ENCODE measurements around the gene OGFOD3. TPM values are rescaled to one million over a fixed set of nuclear protein-coding genes. Genes with fewer than 3 reads are reported as not detected.
"Not testable (repeated sequence)": the region's sequence is repeated elsewhere in the genome, so short reads cannot be mapped to it uniquely, and the experiment has no call there.

Gene OGFOD3
- total RNA-seq, 1 donor from 2014 or later = 31.9 TPM

GRCh38 chr17:82374626-82375331 lies 43.6 kb downstream of the OGFOD3 start:
- DNase-seq (ENCODE audit: low spot score) = no peak

DNA sequence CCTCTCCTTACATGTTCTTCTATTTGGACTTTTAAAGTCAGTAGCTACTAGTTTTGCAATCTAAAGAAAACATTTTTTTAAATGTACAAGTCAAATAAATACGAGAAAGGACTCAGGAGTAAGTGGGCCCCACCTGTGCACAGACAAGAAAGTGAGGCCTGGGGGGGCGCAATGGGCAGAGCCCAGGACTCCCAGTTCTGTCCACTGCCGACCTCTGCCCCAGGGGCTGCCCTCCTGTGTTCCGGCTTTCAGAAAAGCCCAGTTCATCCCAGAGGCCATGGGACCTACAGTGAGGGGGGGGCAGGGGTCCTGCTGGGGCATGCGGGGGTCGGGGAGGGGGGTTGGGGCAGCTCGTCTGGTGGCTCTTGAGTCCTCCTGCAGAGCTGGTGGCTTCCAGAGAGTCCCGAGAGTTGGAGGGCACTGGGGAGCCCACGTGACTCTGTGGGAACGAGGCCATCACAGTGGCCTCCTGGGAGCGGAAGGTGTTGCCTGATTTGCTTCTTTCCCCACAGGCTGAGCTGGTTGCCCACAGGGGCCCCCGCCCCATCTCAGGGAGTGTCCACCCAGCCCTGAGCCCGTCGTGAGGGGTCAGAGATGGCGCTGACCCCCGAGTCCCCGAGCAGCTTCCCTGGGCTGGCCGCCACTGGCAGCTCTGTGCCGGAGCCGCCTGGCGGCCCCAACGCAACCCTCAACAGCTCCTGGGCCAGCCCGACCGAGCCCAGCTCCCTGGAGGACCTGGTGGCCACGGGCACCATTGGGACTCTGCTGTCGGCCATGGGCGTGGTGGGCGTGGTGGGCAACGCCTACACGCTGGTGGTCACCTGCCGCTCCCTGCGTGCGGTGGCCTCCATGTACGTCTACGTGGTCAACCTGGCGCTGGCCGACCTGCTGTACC lies 44.4 kb downstream of the OGFOD3 start:
- no peak for DNase-seq (ENCODE audit: low spot score)

DNA sequence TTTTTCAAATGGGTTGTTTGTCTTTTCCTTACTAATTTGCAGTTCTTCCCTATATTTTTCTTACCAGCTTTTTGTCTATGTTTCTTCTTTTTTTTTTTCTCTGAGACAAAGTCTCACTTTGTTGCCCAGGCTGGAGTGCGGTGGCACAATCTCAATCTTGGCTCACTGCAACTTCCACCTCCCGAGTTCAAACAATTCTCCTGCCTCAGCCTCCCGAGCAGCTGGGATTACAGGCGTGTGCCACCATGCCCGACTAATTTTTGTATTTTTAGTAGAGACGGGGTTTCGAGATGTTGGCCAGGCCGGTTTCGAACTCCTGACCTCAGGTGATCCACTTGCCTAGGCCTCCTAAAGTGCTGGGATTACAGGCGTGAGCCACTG lies 45.3 kb downstream of the OGFOD3 start:
- DNase-seq (ENCODE audit: low spot score) = not testable (repeated sequence)

DNA sequence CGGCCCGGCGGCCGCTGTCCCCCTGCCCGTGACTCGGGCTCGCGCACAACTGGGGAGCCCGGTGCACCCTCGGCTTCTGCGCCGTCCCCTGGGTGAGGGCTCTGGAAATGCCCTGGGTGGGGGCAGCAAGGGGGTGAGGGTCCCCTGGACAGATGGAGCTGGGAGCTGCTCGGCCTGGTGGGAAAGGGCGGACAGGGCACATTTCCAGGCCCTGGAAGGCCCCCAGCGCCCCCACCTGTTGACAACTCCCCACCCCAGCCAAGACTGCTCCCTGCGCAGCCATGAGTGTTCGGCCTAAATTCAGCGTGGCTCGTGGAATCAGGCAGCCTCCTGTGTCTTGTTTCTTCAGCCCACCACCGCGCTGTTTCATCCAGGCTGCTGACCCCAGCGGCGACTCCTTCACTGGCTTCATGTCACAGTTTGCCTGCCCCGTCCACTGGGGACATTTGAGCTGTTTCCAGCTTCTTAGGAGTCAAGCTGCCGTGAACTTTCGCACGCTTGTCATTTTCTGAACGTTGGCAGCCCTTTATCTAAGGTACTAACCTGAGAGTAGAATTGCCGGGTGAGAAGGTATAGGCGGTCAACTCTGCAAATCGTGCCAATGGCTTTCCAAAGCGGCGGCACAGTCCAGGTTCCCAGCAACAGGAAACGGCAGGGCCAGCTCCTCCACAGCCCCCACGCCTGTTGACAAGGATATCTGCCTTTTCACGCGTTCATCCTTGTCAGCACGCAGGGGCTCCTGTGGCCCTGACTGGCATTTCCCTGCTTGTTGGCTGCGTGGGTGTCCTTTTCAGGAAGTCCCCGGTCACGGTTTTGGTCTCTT lies 45.9 kb downstream of the OGFOD3 start:
- DNase-seq (ENCODE audit: low spot score) = no peak

GRCh38 chr17:82371333-82372248 lies 46.8 kb downstream of the OGFOD3 start, which contains the start of gene UTS2R:
Gene UTS2R (plus strand): TSS chr17:82371765. CDS start chr17:82374325, 2,560 bp downstream.
- no peak for DNase-seq (ENCODE audit: low spot score)

- DNase-seq (ENCODE audit: low spot score) = no peak
These were observed 47.7 kb downstream of the OGFOD3 start for GRCh38 chr17:82370471-82371332.

GRCh38 chr17:82369211-82369610 lies 49.2 kb downstream of the OGFOD3 start:
- DNase-seq (ENCODE audit: low spot score) = no peak

DNA sequence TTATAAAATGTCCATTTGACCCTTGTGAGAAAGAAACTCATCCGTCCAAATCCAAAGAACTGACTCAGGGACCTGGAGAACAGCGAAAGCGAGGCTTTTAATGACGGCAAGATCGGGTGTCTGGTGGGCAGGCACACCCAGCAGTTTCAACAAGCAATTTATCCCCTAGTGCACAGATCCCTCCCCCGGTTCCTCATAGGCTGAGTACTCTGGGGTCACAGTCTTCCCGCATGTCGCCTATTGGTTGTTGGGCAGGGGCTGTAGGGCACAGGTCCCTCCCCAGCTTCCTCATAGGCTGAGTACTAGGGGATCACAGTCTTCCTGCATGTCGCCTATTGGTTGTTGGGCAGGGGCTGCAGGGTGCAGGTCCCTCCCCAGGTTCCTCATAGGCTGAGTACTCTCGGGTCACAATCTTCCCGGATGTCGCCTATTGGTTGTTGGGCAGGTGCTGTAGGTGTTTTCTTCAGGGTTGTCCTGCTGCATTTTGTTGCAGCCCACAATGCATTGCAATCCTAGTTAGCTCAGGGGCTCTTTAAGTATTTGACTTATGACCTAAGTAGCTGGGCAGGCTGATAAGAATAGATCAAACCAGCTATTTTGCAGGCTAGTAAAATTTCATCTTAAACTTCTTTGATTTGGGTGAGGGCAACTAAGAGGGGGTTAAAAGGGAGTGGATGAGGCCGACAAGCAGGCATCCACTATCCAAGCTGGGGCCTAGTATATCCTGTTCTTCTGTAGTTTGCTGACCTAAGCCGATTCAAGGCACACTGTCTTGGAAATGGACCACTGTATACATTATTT lies 50.5 kb downstream of the OGFOD3 start:
- no peak for DNase-seq (ENCODE audit: low spot score)

- no peak for DNase-seq (ENCODE audit: low spot score)
These were observed 51.6 kb downstream of the OGFOD3 start for GRCh38 chr17:82366749-82367148.

GRCh38 chr17:82365606-82366295 lies 52.6 kb downstream of the OGFOD3 start:
- DNase-seq (ENCODE audit: low spot score) = no peak

GRCh38 chr17:82361885-82362633 lies 56.3 kb downstream of the OGFOD3 start:
- DNase-seq (ENCODE audit: low spot score) = no peak

DNA sequence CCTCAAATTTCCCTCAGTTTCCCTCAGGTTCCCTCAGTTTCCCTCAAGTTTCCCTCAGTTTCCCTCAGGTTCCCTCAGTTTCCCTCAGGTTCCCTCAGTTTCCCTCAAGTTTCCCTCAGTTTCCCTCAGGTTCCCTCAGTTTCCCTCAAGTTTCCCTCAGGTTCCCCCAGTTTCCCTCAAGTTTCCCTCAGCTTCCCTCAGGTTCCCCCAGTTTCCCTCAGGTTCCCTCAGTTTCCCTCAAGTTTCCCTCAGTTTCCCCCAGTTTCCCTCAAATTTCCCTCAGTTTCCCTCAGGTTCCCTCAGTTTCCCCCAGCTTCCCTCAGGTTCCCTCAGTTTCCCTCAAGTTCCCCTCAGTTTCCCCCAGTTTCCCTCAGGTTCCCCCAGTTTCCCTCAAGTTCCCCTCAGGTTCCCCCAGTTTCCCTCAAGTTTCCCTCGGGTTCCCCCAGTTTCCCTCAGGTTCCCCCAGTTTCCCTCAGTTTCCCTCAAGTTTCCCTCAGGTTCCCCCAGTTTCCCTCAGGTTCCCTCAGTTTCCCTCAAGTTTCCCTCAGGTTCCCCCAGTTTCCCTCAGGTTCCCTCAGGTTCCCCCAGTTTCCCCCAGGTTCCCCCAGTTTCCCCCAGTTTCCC lies 58.8 kb downstream of the OGFOD3 start:
- DNase-seq (ENCODE audit: low spot score) = not testable (repeated sequence)

- DNase-seq (ENCODE audit: low spot score) = no peak
These were observed 59.7 kb downstream of the OGFOD3 start, which contains the start of gene TEX19 for GRCh38 chr17:82358465-82359350. Gene TEX19 (plus strand): TSS chr17:82359247. CDS start chr17:82362151, 2,904 bp downstream.

DNA sequence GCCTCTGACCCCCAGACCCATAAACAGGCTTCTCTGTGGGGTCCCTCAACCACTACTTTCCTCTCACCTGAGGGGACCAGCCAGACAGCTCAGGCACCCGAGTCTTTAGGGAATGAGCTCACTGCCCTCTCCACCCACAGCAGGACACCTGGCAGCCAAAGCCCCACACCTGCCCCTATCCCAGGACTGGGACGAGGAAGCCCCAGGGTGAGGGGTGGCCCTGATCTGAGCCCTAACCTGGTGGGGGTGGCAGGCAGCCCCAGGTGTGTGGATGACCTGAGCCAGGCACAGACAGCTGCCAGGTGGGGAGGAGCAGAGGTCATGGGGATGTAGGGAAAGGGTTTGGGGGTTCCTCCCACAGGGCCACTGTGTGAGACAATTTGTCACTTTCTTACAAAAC lies 61.0 kb downstream of the OGFOD3 start:
- no peak for DNase-seq (ENCODE audit: low spot score)

GRCh38 chr17:82356845-82357355 lies 61.5 kb downstream of the OGFOD3 start:
- DNase-seq (ENCODE audit: low spot score) = no peak

Measured in ureter (tissue), 1 donor.